A549 (cell line): Measurements from ENCODE around the gene BNIP5. TPM values are rescaled to one million over a fixed set of nuclear protein-coding genes. Genes with fewer than 3 reads are reported as not detected.
A peak's percentile ranks its signal among the peaks of the same experiment; 100 is the strongest.
"Not testable (repeated sequence)": the region's sequence is repeated elsewhere in the genome, so short reads cannot be mapped to it uniquely, and the experiment has no call there.

Source experiments
- ATAC-seq, 2 experiments: fragments of 200-7000 bp in 1 of 2; fragments of >200 bp in 1 of 2; cut with Nextera tagmentation in 1 of 2; cut with Tn5 transposase in 1 of 2; 3 replicates each; pipeline versions ENCODE4 v1.8.0 to v1.9.1; 2018 to 2020; ENCODE audit warnings: mild to moderate bottlenecking in 1 of 2, moderate library complexity in 1 of 2
- CTCF ChIA-PET: fragments of 300-600 bp; sonication (Branson Sonifier 250); formaldehyde crosslinking; extraction: SDS; loops from one replicate; lab custom pipeline; 2021; ENCODE audit warnings: antibody characterized with exemption, inconsistent platforms; lab: Yijun Ruan, JAX
- POLR2A ChIA-PET: fragments of 350-600 bp; formaldehyde crosslinking; extraction: SDS; loops from one replicate; lab custom pipeline; 2021; ENCODE audit warnings: antibody characterized with exemption, inconsistent platforms; lab: Yijun Ruan, JAX
- DNase-seq, 2 experiments: peaks; one replicate each; pipeline versions ENCODE4 v3.0.0 to v3.0.0-alpha.2; 2011 to 2016; ENCODE audit warnings: low read depth in 1 of 2, low spot score in 1 of 2
- FAIRE-seq: peaks from 2 replicates; lab custom pipeline; 2011; peaks lifted over from hg19 to GRCh38; lab: Jason Lieb, UNC
- H3K27ac ChIP-seq, 2 experiments: fragments of >200 bp; sonication (Bioruptor Twin); formaldehyde crosslinking; 3 replicates each; pipeline ENCODE4 v1.5.1; 2016 to 2017
- H3K4me1 ChIP-seq: fragments of >200 bp; sonication (Bioruptor Twin); formaldehyde crosslinking; 3 replicates; pipeline ENCODE4 v1.6.1; 2016
- H3K4me2 ChIP-seq: fragments of >200 bp; sonication (Bioruptor Twin); formaldehyde crosslinking; 3 replicates; pipeline ENCODE4 v1.6.1; 2016
- H3K4me3 ChIP-seq: fragments of >200 bp; sonication (Bioruptor Twin); formaldehyde crosslinking; 3 replicates; pipeline ENCODE4 v1.5.1; 2016
- H3K9me3 ChIP-seq: fragments of >200 bp; sonication (Bioruptor Twin); formaldehyde crosslinking; 3 replicates; pipeline ENCODE4 v1.6.1; 2016
- BCL3 ChIP-seq: fragments of >200 bp; sonication (Bioruptor Twin); formaldehyde crosslinking; IDR thresholded peaks from 3 replicates; pipeline ENCODE4 v1.6.1; 2016
- CHD2 ChIP-seq: fragments of 150-350 bp; IDR thresholded peaks from 2 replicates; pipeline ENCODE4 v1.6.1; 2014; ENCODE audit warnings: low read length; ENCODE audit not compliant: partially characterized antibody
- CHD4 ChIP-seq: fragments of 200-600 bp; sonication (generic); IDR thresholded peaks from 2 replicates; pipeline ENCODE4 v1.6.1; 2016; ENCODE audit warnings: antibody characterized with exemption, mild to moderate bottlenecking, borderline replicate concordance
- EHMT2 ChIP-seq: fragments of 200-600 bp; sonication (generic); IDR thresholded peaks from 2 replicates; pipeline ENCODE4 v1.6.1; 2016; ENCODE audit warnings: antibody characterized with exemption, low read depth, mild to moderate bottlenecking, moderate library complexity
- HDAC2 ChIP-seq: fragments of 200-600 bp; sonication (generic); IDR thresholded peaks from 2 replicates; pipeline ENCODE4 v1.6.1; 2016
- HES2 ChIP-seq: fragments of >200 bp; sonication (Bioruptor Twin); formaldehyde crosslinking; IDR thresholded peaks from 2 replicates; pipeline ENCODE4 v1.6.1; 2016
- HMGXB4 ChIP-seq: fragments of 250-450 bp; sonication (Bioruptor Pico); IDR thresholded peaks from 2 replicates; pipeline ENCODE4 v1.5.0; 2021; ENCODE audit warnings: mild to moderate bottlenecking, moderate library complexity, borderline replicate concordance
- MAFK ChIP-seq: fragments of 450-650 bp; IDR thresholded peaks from 2 replicates; pipeline ENCODE4 v1.6.1; 2014; ENCODE audit not compliant: partially characterized antibody
- MAZ ChIP-seq: fragments of 150-350 bp; IDR thresholded peaks from 2 replicates; pipeline ENCODE4 v1.6.1; 2014; ENCODE audit warnings: antibody characterized with exemption, low read depth, low read length, borderline replicate concordance
- NR3C1 ChIP-seq: fragments of >200 bp; sonication (Bioruptor Twin); formaldehyde crosslinking; IDR thresholded peaks from 3 replicates; pipeline ENCODE4 v1.6.1; 2017
- PBX3 ChIP-seq: IDR thresholded peaks from 2 replicates; pipeline ENCODE4 v1.6.1; 2012
- RAD21 ChIP-seq, 2 experiments: fragments of >200 bp in 1 of 2; sonication (Bioruptor Twin) in 1 of 2; formaldehyde crosslinking in 1 of 2; IDR thresholded peaks in 1 of 2; conservative IDR thresholded peaks in 1 of 2; 2 replicates in 1 of 2; 3 replicates in 1 of 2; pipeline ENCODE4 v1.6.1; 2012 to 2018; ENCODE audit warnings: inconsistent platforms in 1 of 2
- RCOR1 ChIP-seq: fragments of 150-350 bp; IDR thresholded peaks from 2 replicates; pipeline ENCODE4 v1.6.1; 2014; ENCODE audit warnings: antibody characterized with exemption, low read length, low read depth
- REST ChIP-seq: fragments of 200-600 bp; sonication (generic); IDR thresholded peaks from 2 replicates; pipeline ENCODE4 v1.6.1; 2016; ENCODE audit warnings: antibody characterized with exemption, mild to moderate bottlenecking, moderate library complexity
- RFX5 ChIP-seq: fragments of 450-650 bp; IDR thresholded peaks from 2 replicates; pipeline ENCODE4 v1.7.1; 2014; ENCODE audit warnings: antibody characterized with exemption, mild to moderate bottlenecking, moderate library complexity
- SMC3 ChIP-seq: fragments of >200 bp; sonication (Bioruptor Twin); formaldehyde crosslinking; IDR thresholded peaks from 3 replicates; pipeline ENCODE4 v1.6.1; 2018; ENCODE audit warnings: inconsistent platforms
- USF2 ChIP-seq: fragments of 450-650 bp; IDR thresholded peaks from 2 replicates; pipeline ENCODE4 v1.6.1; 2014; ENCODE audit warnings: antibody characterized with exemption
- ZFP36 ChIP-seq: fragments of 450-650 bp; IDR thresholded peaks from 2 replicates; pipeline ENCODE4 v1.6.1; 2014; ENCODE audit warnings: borderline replicate concordance; ENCODE audit not compliant: partially characterized antibody
- ZNF302 ChIP-seq: fragments of 250-450 bp; sonication (Bioruptor Pico); IDR thresholded peaks from 2 replicates; pipeline ENCODE4 v1.9.0; 2021; ENCODE audit warnings: inconsistent platforms, mild to moderate bottlenecking, moderate library complexity
- WGBS: methylation state at CpG from one replicate; pipeline ENCODE4 v1.1.6; 2017; ENCODE audit errors: missing lambda C conversion rate; 5-methylcytosine and 5-hydroxymethylcytosine counted together
- polyA plus RNA-seq, 4 experiments: library from polyadenylated mRNA; depleted of rRNA in 3 of 4; stranded (reverse); fragments of >200 nt; fragmentation: RNase III in 1 of 4; extraction: RNeasy Plus Mini Kit Qiagen cat#74134 plus additional on column Dnase treatment in 1 of 4; gene quantifications; 2 replicates in 3 of 4; 3 replicates in 1 of 4; pipeline ENCODE4 v1.2.3, GENCODE V29; 2011 to 2017

Gene BNIP5
- polyA plus RNA-seq, 2 of the 4 experiments (the other 2 are of a cell fraction), result not detected

GRCh38 chr6:36340618-36341454 lies 4.1 kb upstream of the BNIP5 start (continued):
- TF ChIP-seq REST (no peak), NR3C1 (no peak), ZNF302 (CRISPR knock-in tag) (no peak)

GRCh38 chr6:36340306-36340617 lies 3.6 kb upstream of the BNIP5 start:
- H3K9me3 ChIP-seq, result no peaks in the 10 kb centered on the region
- TF ChIP-seq CHD2 (no peak), HMGXB4 (CRISPR knock-in tag) (no peak), HDAC2 (no peak), USF2 (no peak), RCOR1 (no peak), HES2 (no peak), RFX5 (no peak), RAD21 (conservative IDR thresholded peaks at IDR 0.05 in 1 of 2, IDR thresholded peaks at IDR 0.05 in 1 of 2) (no peak), SMC3 (no peak), ZFP36 (no peak), MAZ (no peak), BCL3 (no peak)
- ATAC-seq (peak in 1 of 2 experiments; percentile 16; a peak in 1 of 6 replicates), FAIRE-seq (no peak), DNase-seq (no peak)
- H3K4me2 ChIP-seq, result no peak overlapping the region
- CTCF ChIA-PET, result interaction anchor here (0.6 to 3.1 kb wide), 18 partner anchors 10 to 425 kb away, joined by 3 to 32 read pairs (median 5); no protein-coding TSS in a partner anchor
- H3K4me3 ChIP-seq, result no peak overlapping the region
- H3K4me1 ChIP-seq, result no peaks in the 10 kb centered on the region
- H3K27ac ChIP-seq, result no peak overlapping the region
- POLR2A ChIA-PET, result no interaction called here
- 69% methylated on average over 12 of the region's 12 CpGs for WGBS

GRCh38 chr6:36339146-36339545 lies 2.5 kb upstream of the BNIP5 start:
- FAIRE-seq, result no peak
- Histone ChIP-seq H3K4me1 (no peaks in the 10 kb centered on the region), H3K4me3 (no peak overlapping the region), H3K9me3 (no peaks in the 10 kb centered on the region), H3K4me2 (no peak overlapping the region), H3K27ac (no peak overlapping the region)
- ChIA-PET CTCF (no interaction called here), POLR2A (no interaction called here)
- DNase-seq, result no peak
- 50% methylated on average over 9 of the region's 12 CpGs for WGBS
- ATAC-seq, result no peak
- TF ChIP-seq CHD4, result no peak
- no peak for TF ChIP-seq MAFK
- no peak for TF ChIP-seq EHMT2
- no peak for TF ChIP-seq PBX3
- TF ChIP-seq NR3C1, result no peak
- no peak for TF ChIP-seq BCL3

GRCh38 chr6:36338223-36338622 lies 1.5 kb upstream of the BNIP5 start:
- ATAC-seq, H3K27ac ChIP-seq, H3K4me1 ChIP-seq, POLR2A ChIA-PET, CTCF ChIA-PET, H3K4me3 ChIP-seq, H3K9me3 ChIP-seq, DNase-seq, H3K4me2 ChIP-seq, FAIRE-seq: not testable (repeated sequence)
- WGBS, result 30% methylated on average over 1 of the region's 1 CpG
